ENCODE data around the gene PLB1.

Gene PLB1

GRCh38 chr2:28593160-28593755 lies 97.4 kb downstream of the PLB1 start:
- no peak for DNase-seq

GRCh38 chr2:28594000-28594331 lies 98.1 kb downstream of the PLB1 start:
- no peak for DNase-seq

- peak; percentile 36 for DNase-seq
Measured at GRCh38 chr2:28594332-28595108, 98.7 kb downstream of the PLB1 start.

GRCh38 chr2:28595323-28595722 lies 99.5 kb downstream of the PLB1 start:
- DNase-seq = no peak

GRCh38 chr2:28598484-28598883 lies 102.6 kb downstream of the PLB1 start:
- DNase-seq = no peak

- DNase-seq = no peak
Measured at GRCh38 chr2:28600181-28600580, 104.3 kb downstream of the PLB1 start.

- DNase-seq = no peak
Measured at GRCh38 chr2:28601616-28602015, 105.8 kb downstream of the PLB1 start.

- no peak for DNase-seq
Measured at GRCh38 chr2:28602136-28602660, 106.3 kb downstream of the PLB1 start.

GRCh38 chr2:28602751-28603639 lies 107.1 kb downstream of the PLB1 start:
- no peak for DNase-seq

GRCh38 chr2:28603821-28604220 lies 108.0 kb downstream of the PLB1 start:
- DNase-seq = no peak

- DNase-seq = no peak
Measured at GRCh38 chr2:28604284-28604843, 108.5 kb downstream of the PLB1 start.

- DNase-seq = no peak
Measured at GRCh38 chr2:28606986-28607441, 111.2 kb downstream of the PLB1 start.

- no peak for DNase-seq
Measured at GRCh38 chr2:28607730-28608499, 112.1 kb downstream of the PLB1 start.

GRCh38 chr2:28608500-28609424 lies 112.9 kb downstream of the PLB1 start:
- no peak for DNase-seq

- peak; percentile 25 for DNase-seq
Measured at GRCh38 chr2:28610583-28611201, 114.8 kb downstream of the PLB1 start.

GRCh38 chr2:28612131-28612812 lies 116.4 kb downstream of the PLB1 start:
- no peak for DNase-seq

GRCh38 chr2:28613186-28613585 lies 117.3 kb downstream of the PLB1 start:
- no peak for DNase-seq

- DNase-seq = no peak
Measured at GRCh38 chr2:28613633-28614501, 118.0 kb downstream of the PLB1 start.

- no peak for DNase-seq
Measured at GRCh38 chr2:28615706-28616105, 119.8 kb downstream of the PLB1 start.
